GM19455 (cell line): ENCODE data around the gene CHGA.

Experiments used
- ATAC-seq: cut with Tn5 transposase; IDR thresholded peaks from one replicate; pipeline ENCODE4 v1.9.1; 2021; ENCODE audit not compliant: unreplicated experiment

CHGA gene

GRCh38 chr14:92942976-92943710, 20.2 kb downstream of the CHGA start:
- ATAC-seq, result no peak

- no peak for ATAC-seq
These were observed 21.1 kb downstream of the CHGA start for GRCh38 chr14:92943855-92944570.

GRCh38 chr14:92944976-92945375, 22.0 kb downstream of the CHGA start:
- no peak for ATAC-seq

GRCh38 chr14:92945544-92945943, 22.6 kb downstream of the CHGA start:
- no peak for ATAC-seq

- no peak for ATAC-seq
These were observed 23.3 kb downstream of the CHGA start for GRCh38 chr14:92945959-92946846.

GRCh38 chr14:92946847-92947545, 24.0 kb downstream of the CHGA start:
- ATAC-seq, result no peak

- no peak for ATAC-seq
These were observed 25.7 kb downstream of the CHGA start for GRCh38 chr14:92948647-92949046.

- ATAC-seq, result no peak
These were observed 26.7 kb downstream of the CHGA start for GRCh38 chr14:92949496-92950192.

GRCh38 chr14:92950193-92950540, 27.2 kb downstream of the CHGA start:
- no peak for ATAC-seq

GRCh38 chr14:92950773-92951172, 27.8 kb downstream of the CHGA start:
- ATAC-seq, result no peak

DNA sequence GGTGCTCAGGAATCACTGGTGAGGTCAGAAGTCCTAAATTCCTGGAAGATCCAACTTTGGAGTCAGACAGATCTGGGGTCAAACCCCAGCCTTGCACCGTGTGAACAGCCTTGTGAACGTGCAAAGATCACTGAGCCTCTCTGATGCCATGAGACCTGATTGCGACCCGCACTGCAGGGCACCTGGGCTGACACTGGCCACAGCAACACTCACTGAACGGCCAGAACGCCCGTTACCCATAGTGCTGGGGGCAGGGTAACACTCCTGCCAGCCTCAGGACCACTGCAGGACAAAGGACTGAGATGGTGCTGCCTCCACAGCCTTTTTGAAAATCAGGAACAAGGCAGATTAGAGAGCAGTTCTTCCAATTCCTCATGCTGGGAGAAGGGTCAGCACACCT, 28.3 kb downstream of the CHGA start:
- no peak for ATAC-seq

GRCh38 chr14:92951912-92952471, 29.0 kb downstream of the CHGA start:
- ATAC-seq, result no peak

DNA sequence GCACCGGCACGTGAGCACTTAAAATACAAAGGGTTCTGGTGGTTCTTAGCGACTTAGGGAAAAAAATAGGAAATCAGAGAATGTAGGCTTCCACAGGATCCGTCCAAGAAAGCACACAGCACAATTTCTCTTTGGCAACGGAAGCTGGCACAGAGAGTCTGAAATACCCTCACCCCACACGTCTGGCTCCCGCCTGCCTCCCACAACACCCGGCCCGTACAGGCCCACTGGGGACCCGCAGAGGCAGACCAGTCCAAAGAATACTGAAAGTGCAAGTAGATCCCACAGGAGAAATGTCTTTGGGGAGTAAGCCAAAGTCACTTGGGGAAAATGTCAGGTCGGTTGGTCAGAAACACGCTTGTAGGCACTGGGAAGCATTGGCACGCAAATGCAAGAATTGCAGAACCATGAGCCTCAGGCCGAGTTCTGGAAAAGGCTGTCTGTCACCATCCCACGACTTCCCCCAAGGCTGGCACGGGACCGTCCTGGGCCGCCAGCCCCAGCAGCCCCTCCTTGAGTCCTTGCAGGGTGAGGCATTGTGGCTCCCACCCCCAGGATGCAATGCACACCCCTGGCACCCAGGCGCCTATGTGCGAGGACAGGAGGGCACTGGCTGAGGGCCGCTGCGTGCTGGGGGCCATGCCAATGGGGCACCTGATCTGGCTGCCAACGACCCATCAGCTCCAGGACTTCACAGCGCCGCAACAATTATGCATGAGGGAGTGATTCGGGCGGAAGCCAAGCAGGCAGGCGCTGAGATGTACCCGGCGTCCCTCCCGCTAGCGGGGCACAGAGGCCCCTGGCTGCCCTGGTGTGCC, 29.7 kb downstream of the CHGA start:
- ATAC-seq, result no peak

GRCh38 chr14:92953526-92953925, 30.6 kb downstream of the CHGA start:
- no peak for ATAC-seq

GRCh38 chr14:92954933-92955332, 32.0 kb downstream of the CHGA start:
- ATAC-seq, result no peak

GRCh38 chr14:92955381-92955780, 32.4 kb downstream of the CHGA start:
- no peak for ATAC-seq

GRCh38 chr14:92956961-92957360, 34.0 kb downstream of the CHGA start:
- ATAC-seq, result no peak

GRCh38 chr14:92958373-92959188, 35.6 kb downstream of the CHGA start:
- no peak for ATAC-seq

GRCh38 chr14:92959189-92959531, 36.2 kb downstream of the CHGA start:
- no peak for ATAC-seq
